C1 segment of cervical spinal cord (tissue), 14 donors: ENCODE data around the gene CHST11.
A peak's percentile ranks its signal among the peaks of the same experiment; 100 is the strongest.
"Not testable (repeated sequence)": the region's sequence is repeated elsewhere in the genome, so short reads cannot be mapped to it uniquely, and the experiment has no call there.

ENCODE experiments used
- DNase-seq, 14 donors: peaks; one replicate each; lab custom pipeline; 2025; lab: John Stamatoyannopoulos, UW

CHST11 gene

GRCh38 chr12:104564662-104565061 is 107.9 kb downstream of the CHST11 start:
- DNase-seq = not testable (repeated sequence)

GRCh38 chr12:104565606-104566243 is 109.0 kb downstream of the CHST11 start:
- DNase-seq = peak in 2 of 14 donors; percentile 6 to 9

GRCh38 chr12:104566244-104566993 is 109.7 kb downstream of the CHST11 start:
- no peak for DNase-seq

- peak in 4 of 14 donors; percentile 6 to 33 (median 20) for DNase-seq
These were observed 111.2 kb downstream of the CHST11 start for GRCh38 chr12:104567832-104568486.

GRCh38 chr12:104568487-104568868 is 111.7 kb downstream of the CHST11 start:
- DNase-seq = no peak

- no peak for DNase-seq
These were observed 112.2 kb downstream of the CHST11 start for GRCh38 chr12:104568935-104569334.

- peak in 1 of 14 donors; percentile 12 for DNase-seq
These were observed 112.8 kb downstream of the CHST11 start for GRCh38 chr12:104569346-104570173.

- peak in 1 of 14 donors; percentile 11 for DNase-seq
These were observed 113.6 kb downstream of the CHST11 start for GRCh38 chr12:104570174-104570907.

- no peak for DNase-seq
These were observed 114.6 kb downstream of the CHST11 start for GRCh38 chr12:104571328-104571727.

- DNase-seq = not testable (repeated sequence)
These were observed 117.6 kb downstream of the CHST11 start for GRCh38 chr12:104574353-104574752.

GRCh38 chr12:104574758-104575157 is 118.0 kb downstream of the CHST11 start:
- not testable (repeated sequence) for DNase-seq

GRCh38 chr12:104575442-104576186 is 118.9 kb downstream of the CHST11 start:
- no peak for DNase-seq

- no peak for DNase-seq
These were observed 119.5 kb downstream of the CHST11 start for GRCh38 chr12:104576187-104576778.

- no peak for DNase-seq
These were observed 120.3 kb downstream of the CHST11 start for GRCh38 chr12:104576980-104577580.

- DNase-seq = no peak
These were observed 120.8 kb downstream of the CHST11 start for GRCh38 chr12:104577581-104577981.

- DNase-seq = no peak
These were observed 121.7 kb downstream of the CHST11 start for GRCh38 chr12:104578453-104578852.

- DNase-seq = no peak
These were observed 123.2 kb downstream of the CHST11 start for GRCh38 chr12:104579718-104580495.

GRCh38 chr12:104581005-104581570 is 124.3 kb downstream of the CHST11 start:
- DNase-seq = no peak
